ENCODE data around the gene KRT15. TPM values are rescaled to one million over a fixed set of nuclear protein-coding genes. Genes with fewer than 3 reads are reported as not detected.

KRT15 gene
- total and polyA plus RNA-seq, 7 donors: 5.4 to 10.3 (median 9.2) TPM; not detected in 4

DNA sequence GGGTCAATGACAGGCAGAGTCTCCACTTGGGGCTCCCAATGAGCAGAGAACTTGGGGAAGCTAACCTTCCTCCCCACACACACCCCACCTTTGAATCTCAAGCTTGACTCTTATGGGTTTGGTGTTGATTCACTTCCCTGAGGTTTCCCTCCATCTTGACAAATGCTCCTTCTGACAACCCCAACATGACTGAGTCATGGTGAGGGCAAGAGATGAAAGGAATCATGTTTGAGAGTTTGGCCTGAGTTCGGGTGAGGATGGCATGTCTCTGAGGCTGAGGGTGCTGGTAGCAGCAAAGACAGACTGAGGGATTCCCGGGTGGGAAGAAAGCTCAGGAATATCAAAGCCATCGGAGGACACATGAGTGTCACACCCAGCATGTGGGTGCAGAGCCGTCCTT, 34.5 kb upstream of the KRT15 start:
- no peaks in the 10 kb centered on the region for H3K9me3 ChIP-seq
- DNase-seq: no peak
- H3K27ac ChIP-seq: no peak overlapping the region
- no peak overlapping the region for H3K4me3 ChIP-seq
- TF ChIP-seq EP300 (IDR thresholded peaks at IDR 0.05): no peak
- TF ChIP-seq POLR2AphosphoS5 (IDR thresholded peaks at IDR 0.05): no peak
- TF ChIP-seq POLR2A (IDR thresholded peaks at IDR 0.05): no peak
- TF ChIP-seq CTCF (IDR thresholded peaks at IDR 0.05): no peak
- intact Hi-C loops (cut with DNase I): no loop called here
- no peaks in the 10 kb centered on the region for H3K27me3 ChIP-seq
- WGBS, 2 donors: 91 to 93% methylated on average over 4 of the region's 4 CpGs
- peaks cover 0 to 18% (median 14%) of the 10 kb centered on the region in 4 donors for H3K4me1 ChIP-seq
- no peaks in the 10 kb centered on the region for H3K36me3 ChIP-seq

- no peaks in the 10 kb centered on the region for H3K36me3 ChIP-seq
- 88 to 91% methylated on average over 5 of the region's 5 CpGs for WGBS, 2 donors
- no peak overlapping the region for H3K27ac ChIP-seq
- no peak overlapping the region for H3K4me3 ChIP-seq
- TF ChIP-seq CTCF (IDR thresholded peaks at IDR 0.05) (no peak), POLR2AphosphoS5 (IDR thresholded peaks at IDR 0.05) (no peak), POLR2A (IDR thresholded peaks at IDR 0.05) (no peak), EP300 (IDR thresholded peaks at IDR 0.05) (no peak)
- no peak for DNase-seq
- H3K27me3 ChIP-seq: no peaks in the 10 kb centered on the region
- intact Hi-C loops (cut with DNase I): no loop called here
- no peaks in the 10 kb centered on the region for H3K9me3 ChIP-seq
- H3K4me1 ChIP-seq: peaks cover 0 to 25% (median 20%) of the 10 kb centered on the region in 4 donors
Observed at GRCh38 chr17:41552455-41552854, 33.8 kb upstream of the KRT15 start.

GRCh38 chr17:41551365-41551764, 32.7 kb upstream of the KRT15 start:
- Histone ChIP-seq H3K27ac (no peak overlapping the region), H3K4me3 (no peak overlapping the region)
- intact Hi-C loops (cut with DNase I): no loop called here

DNA sequence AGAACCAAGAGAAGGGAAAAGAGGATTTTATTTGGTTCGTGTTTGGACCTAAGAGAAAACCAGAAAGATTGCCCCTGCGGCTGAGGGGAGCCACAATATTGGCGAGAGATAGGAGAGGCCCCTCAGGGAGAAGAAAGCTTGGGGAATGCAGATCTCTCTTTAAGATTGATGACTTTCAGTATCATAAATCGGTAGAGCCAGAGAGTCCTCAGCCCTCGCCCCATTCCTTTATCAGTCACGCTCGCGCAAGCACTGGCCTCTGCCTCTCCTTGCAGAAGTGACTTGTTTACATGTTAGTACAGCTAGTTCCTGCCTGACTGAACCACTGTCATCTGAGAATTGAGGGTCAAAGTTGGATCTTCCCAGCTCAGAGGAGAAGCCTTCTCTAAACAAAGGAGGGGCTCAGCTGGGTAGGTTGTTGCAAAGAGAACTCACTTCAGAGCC, 30.9 kb upstream of the KRT15 start:
- H3K4me1 ChIP-seq: peaks cover 0 to 27% (median 21%) of the 10 kb centered on the region in 4 donors
- peak overlapping the region in 1 of 4 donors; percentile 65 for H3K27ac ChIP-seq
- intact Hi-C loops (cut with DNase I): loop anchor here (1.0 to 5.0 kb wide), 4 partner anchors 99 to 747 kb away; no protein-coding TSS in a partner anchor
- 38 to 73% methylated on average over 8 of the region's 8 CpGs for whole genome bisulfite sequencing, 2 donors
- DNase-seq: no peak
- H3K27me3 ChIP-seq: no peaks in the 10 kb centered on the region
- H3K4me3 ChIP-seq: no peak overlapping the region
- H3K36me3 ChIP-seq: no peaks in the 10 kb centered on the region
- peaks cover 0 to 2% (median 0%) of the 10 kb centered on the region in 4 donors for H3K9me3 ChIP-seq
- TF ChIP-seq CTCF (IDR thresholded peaks at IDR 0.05) (no peak), POLR2A (IDR thresholded peaks at IDR 0.05) (no peak), EP300 (IDR thresholded peaks at IDR 0.05) (no peak), POLR2AphosphoS5 (IDR thresholded peaks at IDR 0.05) (no peak)

More at GRCh38 chr17:41551365-41551764, 32.7 kb upstream of the KRT15 start:
- TF ChIP-seq EP300 (IDR thresholded peaks at IDR 0.05) (no peak), POLR2AphosphoS5 (IDR thresholded peaks at IDR 0.05) (no peak), CTCF (IDR thresholded peaks at IDR 0.05) (no peak), POLR2A (IDR thresholded peaks at IDR 0.05) (no peak)
- DNase-seq: no peak
- peaks cover 0 to 2% (median 0%) of the 10 kb centered on the region in 4 donors for H3K9me3 ChIP-seq
- WGBS, 2 donors: 79 to 80% methylated on average over 5 of the region's 5 CpGs
- H3K36me3 ChIP-seq: no peaks in the 10 kb centered on the region
- H3K4me1 ChIP-seq: peaks cover 0 to 26% (median 20%) of the 10 kb centered on the region in 4 donors
- H3K27me3 ChIP-seq: no peaks in the 10 kb centered on the region
